ENCODE measurements around the gene MKLN1. TPM values are rescaled to one million over a fixed set of nuclear protein-coding genes. Genes with fewer than 3 reads are reported as not detected.
"Not testable (repeated sequence)": the region's sequence is repeated elsewhere in the genome, so short reads cannot be mapped to it uniquely, and the experiment has no call there.

Gene MKLN1
- polyA plus RNA-seq, 4 donors: 36.8 to 40.3 (median 39.2) TPM

GRCh38 chr7:131511774-131512535, 184.3 kb downstream of the MKLN1 start:
- no peak for DNase-seq (ENCODE audit: low read depth in 4 of 4, low spot score in 3 of 4)

GRCh38 chr7:131513245-131514061, 185.8 kb downstream of the MKLN1 start:
- DNase-seq (ENCODE audit: low read depth in 4 of 4, low spot score in 3 of 4): peak; percentile 50 to 83 (median 73)

GRCh38 chr7:131515471-131515870, 187.8 kb downstream of the MKLN1 start:
- DNase-seq (ENCODE audit: low read depth in 4 of 4, low spot score in 3 of 4): not testable (repeated sequence)

- DNase-seq (ENCODE audit: low read depth in 4 of 4, low spot score in 3 of 4): no peak
These were observed 189.7 kb downstream of the MKLN1 start for GRCh38 chr7:131517218-131517923.

GRCh38 chr7:131518626-131519025, 190.9 kb downstream of the MKLN1 start:
- no peak for DNase-seq (ENCODE audit: low read depth in 4 of 4, low spot score in 3 of 4)

GRCh38 chr7:131521651-131522163, 194.0 kb downstream of the MKLN1 start:
- no peak for DNase-seq (ENCODE audit: low read depth in 4 of 4, low spot score in 3 of 4)

- DNase-seq (ENCODE audit: low read depth in 4 of 4, low spot score in 3 of 4): no peak
These were observed 194.8 kb downstream of the MKLN1 start for GRCh38 chr7:131522325-131522930.

GRCh38 chr7:131524115-131524514, 196.4 kb downstream of the MKLN1 start:
- no peak for DNase-seq (ENCODE audit: low read depth in 4 of 4, low spot score in 3 of 4)

- no peak for DNase-seq (ENCODE audit: low read depth in 4 of 4, low spot score in 3 of 4)
These were observed 197.0 kb downstream of the MKLN1 start for GRCh38 chr7:131524703-131525102.

GRCh38 chr7:131525820-131526219, 198.1 kb downstream of the MKLN1 start:
- no peak for DNase-seq (ENCODE audit: low read depth in 4 of 4, low spot score in 3 of 4)

GRCh38 chr7:131527456-131527855, 199.8 kb downstream of the MKLN1 start:
- no peak for DNase-seq (ENCODE audit: low read depth in 4 of 4, low spot score in 3 of 4)

GRCh38 chr7:131529179-131529578, 201.5 kb downstream of the MKLN1 start:
- no peak for DNase-seq (ENCODE audit: low read depth in 4 of 4, low spot score in 3 of 4)

- DNase-seq (ENCODE audit: low read depth in 4 of 4, low spot score in 3 of 4): no peak
These were observed 201.9 kb downstream of the MKLN1 start for GRCh38 chr7:131529617-131530016.

GRCh38 chr7:131530137-131530536, 202.5 kb downstream of the MKLN1 start:
- no peak for DNase-seq (ENCODE audit: low read depth in 4 of 4, low spot score in 3 of 4)

- no peak for DNase-seq (ENCODE audit: low read depth in 4 of 4, low spot score in 3 of 4)
These were observed 205.0 kb downstream of the MKLN1 start for GRCh38 chr7:131532570-131533091.

GRCh38 chr7:131533151-131533559, 205.5 kb downstream of the MKLN1 start:
- DNase-seq (ENCODE audit: low read depth in 4 of 4, low spot score in 3 of 4): no peak

- DNase-seq (ENCODE audit: low read depth in 4 of 4, low spot score in 3 of 4): no peak
These were observed 206.2 kb downstream of the MKLN1 start for GRCh38 chr7:131533566-131534561.

- no peak for DNase-seq (ENCODE audit: low read depth in 4 of 4, low spot score in 3 of 4)
These were observed 208.7 kb downstream of the MKLN1 start for GRCh38 chr7:131536361-131536849.

- DNase-seq (ENCODE audit: low read depth in 4 of 4, low spot score in 3 of 4): no peak
These were observed 209.9 kb downstream of the MKLN1 start for GRCh38 chr7:131537571-131537978.
